Right ventricle myocardium inferior (tissue), 1 donor: ENCODE data around the gene SURF4. TPM values are rescaled to one million over a fixed set of nuclear protein-coding genes. Genes with fewer than 3 reads are reported as not detected.
"Not testable (repeated sequence)": the region's sequence is repeated elsewhere in the genome, so short reads cannot be mapped to it uniquely, and the experiment has no call there.

Experiments
- ATAC-seq: fragments of 200-7000 bp; cut with Tn5 transposase; one replicate; pipeline ENCODE4 v1.9.1; 2020; ENCODE audit warnings: mild to moderate bottlenecking, moderate library complexity
- DNase-seq: peaks from one replicate; pipeline ENCODE4 v3.0.0; 2021; ENCODE audit errors: missing footprints
- intact Hi-C: fragments of 100-400 bp; cut with DNase I; formaldehyde crosslinking; loops from one replicate; pipeline ENCODE4 v1.11.0; 2022
- total RNA-seq: library from RNA; stranded (reverse); fragmentation: NEBNext Ultra II Directional; extraction: Animal tissue kit (Norgen Biotek cat#: 25700); gene quantifications from one replicate; pipeline ENCODE4 v1.2.1, GENCODE V29; 2021
- donor health status: DM: no; HTN: yes; CAD: no; lungs with severe emphysema.

The SURF4 gene
- total RNA-seq, 1 donor from 2014 or later = 68.4 TPM

DNA sequence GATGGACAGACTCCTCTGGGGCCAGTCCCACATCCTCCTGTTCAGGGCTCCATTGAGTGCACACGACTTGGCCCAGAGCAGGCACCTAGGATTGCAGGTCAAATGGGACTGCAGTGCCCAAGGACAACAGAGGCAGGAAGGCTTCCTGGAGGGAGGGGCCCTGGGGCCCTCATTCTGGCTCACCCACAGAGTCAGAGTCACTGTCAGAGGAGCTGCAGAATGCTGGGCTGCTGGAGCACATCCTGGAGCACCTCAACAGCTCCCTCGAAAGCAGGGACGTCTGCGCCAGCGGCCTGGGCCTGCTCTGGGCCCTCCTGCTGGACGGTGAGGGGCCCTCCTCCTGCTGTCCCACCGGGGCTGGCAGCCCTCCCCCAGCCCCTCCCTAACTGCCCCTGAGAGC, 26.8 kb upstream of the SURF4 start:
- intact Hi-C loops = no loop called here

DNA sequence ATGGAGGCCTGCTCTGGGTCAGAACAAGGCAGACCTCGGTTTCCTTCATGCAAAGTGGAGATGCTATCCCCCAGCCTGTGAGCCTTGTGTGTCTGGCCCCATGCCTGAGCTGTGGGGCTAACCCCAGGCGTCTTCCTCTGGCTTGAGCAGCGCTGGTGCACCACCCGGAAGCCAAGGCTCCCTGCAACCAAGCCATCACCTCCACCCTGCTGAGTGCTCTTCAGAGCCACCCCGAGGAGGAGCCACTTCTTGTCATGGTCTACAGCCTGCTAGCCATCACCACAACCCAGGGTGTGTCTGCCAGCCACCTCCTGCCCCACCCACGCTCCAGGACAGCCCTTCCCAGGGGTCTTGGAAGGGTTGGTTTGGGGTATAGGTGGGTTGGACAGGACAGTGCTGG, 25.7 kb upstream of the SURF4 start:
- ATAC-seq (no peak), DNase-seq (no peak)
- intact Hi-C loops = no loop called here

More for the DNA sequence above, 26.8 kb upstream of the SURF4 start:
- DNase-seq = no peak
- ATAC-seq = no peak

DNA sequence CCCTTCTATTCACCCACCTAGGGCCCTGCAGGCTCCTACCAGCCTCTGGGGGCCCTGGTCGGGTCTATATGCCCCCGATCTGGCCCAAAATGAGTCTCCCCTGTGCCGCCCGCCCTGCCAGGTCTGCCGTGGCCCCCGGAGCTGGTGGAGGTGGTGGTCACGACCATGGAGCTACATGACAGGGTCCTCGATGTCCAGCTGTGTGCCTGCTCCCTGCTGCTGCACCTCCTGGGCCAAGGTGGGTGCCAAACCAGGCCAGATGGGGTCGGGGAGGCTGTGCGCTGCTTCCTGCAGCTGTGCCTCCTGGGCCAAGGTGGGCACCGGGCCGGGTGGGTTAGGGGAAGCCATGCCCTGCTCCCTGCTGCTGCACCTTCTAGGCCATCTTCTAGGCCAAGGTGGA, 24.4 kb upstream of the SURF4 start:
- intact Hi-C loops = no loop called here
- ATAC-seq (no peak), DNase-seq (no peak)

DNA sequence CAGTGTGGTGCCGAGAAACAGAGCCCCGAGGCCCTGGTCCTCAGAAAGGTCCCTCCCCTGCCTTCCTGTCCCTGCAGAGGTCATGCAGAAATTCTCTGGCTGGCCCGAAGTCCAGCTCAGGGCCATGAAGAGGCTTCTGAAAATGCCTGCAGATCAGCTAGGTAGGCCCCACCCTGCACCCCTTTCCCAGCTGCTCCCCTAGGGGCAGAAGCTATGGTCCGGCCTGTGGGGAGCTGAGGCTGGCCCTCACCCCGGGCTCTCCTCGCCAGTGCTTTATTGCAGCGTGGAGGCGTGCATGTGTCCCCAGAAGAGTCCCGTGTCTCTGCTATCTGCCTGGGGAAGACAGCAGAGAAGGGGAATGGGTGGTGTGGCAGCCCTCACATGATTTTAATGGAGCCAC, 22.0 kb upstream of the SURF4 start:
- ATAC-seq (no peak), DNase-seq (no peak)
- intact Hi-C loops = no loop called here

DNA sequence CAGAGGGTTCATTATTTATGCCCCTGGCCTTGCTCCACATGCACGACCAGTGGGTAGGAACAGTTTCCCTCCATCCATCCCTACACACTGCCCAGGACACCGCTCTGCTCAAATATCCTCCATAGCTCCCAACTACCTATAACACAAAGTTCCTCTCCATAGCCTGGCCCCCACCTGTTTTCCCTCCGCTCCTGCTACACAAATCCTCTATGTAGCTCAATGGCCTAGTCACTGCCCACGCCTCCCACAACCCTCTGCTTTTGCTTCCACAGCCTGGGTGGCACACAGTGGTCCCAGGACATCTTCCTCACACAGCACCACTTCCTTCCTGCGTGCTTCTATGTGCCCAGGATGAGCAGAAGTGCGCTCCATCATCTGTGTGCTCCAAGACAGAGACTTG, 21.5 kb upstream of the SURF4 start:
- ATAC-seq (no peak), DNase-seq (no peak)
- intact Hi-C loops = no loop called here

DNA sequence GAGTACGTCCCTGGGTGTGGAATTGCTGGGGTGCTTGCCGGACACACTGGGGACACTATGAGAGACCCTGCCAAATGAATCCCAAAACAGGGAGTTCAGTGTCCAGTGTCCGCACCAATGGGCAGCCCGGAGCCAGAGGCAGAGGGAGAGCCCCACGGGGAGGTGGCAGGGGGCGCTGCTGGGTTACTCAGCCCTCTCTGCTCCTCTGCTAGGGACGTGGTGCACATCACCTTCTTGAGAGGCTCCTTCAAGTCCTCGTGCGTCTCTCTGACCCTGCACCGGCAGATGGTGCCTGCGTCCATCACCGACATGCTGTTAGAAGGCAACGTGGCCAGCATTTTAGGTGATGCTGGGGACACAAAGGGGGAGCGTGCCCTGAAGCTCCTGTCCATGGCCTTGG, 21.1 kb upstream of the SURF4 start:
- ATAC-seq (no peak), DNase-seq (no peak)
- intact Hi-C loops = no loop called here

DNA sequence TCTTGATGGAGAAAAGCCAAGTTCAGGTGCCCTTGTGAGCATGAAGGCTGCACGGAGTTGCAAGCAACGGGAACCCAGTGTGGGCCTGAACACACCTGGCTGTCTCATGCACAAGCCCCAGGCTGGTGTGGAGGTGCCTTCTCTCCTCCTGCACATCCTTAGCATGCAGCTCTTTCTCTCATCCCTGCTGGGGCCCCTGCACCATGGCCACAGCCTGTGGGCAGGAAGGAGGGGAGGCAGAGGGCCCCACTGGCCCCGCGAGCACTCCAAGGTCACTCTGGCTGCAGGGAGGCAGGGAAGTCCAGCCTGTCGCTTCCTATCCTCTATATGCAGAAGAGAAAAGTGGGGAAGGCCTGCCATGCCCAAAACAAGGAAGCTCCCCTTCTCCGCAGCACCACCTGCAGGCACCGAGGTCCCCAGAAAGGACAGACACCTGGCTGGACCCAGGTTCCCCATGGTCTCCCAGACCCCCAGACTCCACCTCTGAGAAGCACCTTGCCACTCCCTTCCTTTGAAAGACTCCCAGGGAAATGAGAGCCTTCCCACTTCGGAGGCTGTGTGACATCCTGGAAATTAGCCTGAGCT, 18.9 kb upstream of the SURF4 start:
- DNase-seq (no peak), ATAC-seq (no peak)
- intact Hi-C loops = no loop called here

DNA sequence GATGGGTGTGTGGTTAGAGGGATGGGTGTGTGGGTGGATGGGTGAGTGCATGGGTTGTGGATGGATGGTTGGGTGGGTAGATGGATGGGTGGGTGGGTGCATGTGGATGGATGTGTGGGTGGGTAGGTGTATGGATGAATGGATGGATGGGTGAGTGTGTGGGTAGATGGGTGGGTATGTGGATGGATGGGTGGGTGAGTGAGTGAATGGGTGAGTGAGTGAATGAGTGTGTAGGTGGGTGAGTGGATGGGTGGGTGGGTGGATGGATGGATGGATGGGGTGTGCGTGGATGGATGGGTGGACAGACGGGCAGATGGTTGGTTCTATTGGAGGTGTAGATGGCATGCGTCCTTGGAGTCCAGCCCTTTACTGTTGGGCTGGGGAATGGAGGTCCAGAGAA, 17.5 kb upstream of the SURF4 start:
- DNase-seq = no peak
- ATAC-seq = no peak
- intact Hi-C loops = no loop called here

DNA sequence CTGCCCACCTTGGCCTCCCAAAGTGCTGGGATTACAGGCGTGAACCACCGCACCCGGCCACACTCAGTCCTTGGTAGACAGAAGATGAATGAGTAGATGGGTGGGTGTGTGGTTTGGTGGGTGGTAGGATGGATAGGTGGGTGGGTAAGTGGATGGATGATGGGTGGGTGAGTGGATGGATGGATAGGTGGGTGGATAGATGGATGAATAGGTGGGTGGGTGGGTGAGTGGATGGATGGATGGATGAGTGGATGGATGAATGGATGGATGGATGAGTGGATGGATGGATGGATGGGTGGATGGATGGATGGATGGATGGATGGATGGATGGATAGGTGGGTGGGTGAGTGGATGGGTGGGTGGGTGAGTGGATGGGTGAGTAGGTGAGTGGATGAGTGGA, 16.4 kb upstream of the SURF4 start:
- ATAC-seq, DNase-seq, intact Hi-C loops: not testable (repeated sequence)

DNA sequence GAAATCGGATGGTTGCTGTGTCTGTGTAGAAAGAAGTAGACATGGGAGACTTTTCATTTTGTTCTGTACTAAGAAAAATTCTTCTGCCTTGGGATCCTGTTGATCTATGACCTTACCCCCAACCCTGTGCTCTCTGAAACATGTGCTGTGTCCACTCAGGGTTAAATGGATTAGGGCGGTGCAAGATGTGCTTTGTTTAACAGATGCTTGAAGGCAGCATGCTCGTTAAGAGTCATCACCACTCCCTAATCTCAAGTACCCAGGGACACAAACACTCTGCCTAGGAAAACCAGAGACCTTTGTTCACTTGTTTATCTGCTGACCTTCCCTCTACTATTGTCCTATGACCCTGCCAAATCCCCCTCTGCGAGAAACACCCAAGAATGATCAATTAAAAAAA, 15.6 kb upstream of the SURF4 start:
- intact Hi-C loops, ATAC-seq, DNase-seq: not testable (repeated sequence)

DNA sequence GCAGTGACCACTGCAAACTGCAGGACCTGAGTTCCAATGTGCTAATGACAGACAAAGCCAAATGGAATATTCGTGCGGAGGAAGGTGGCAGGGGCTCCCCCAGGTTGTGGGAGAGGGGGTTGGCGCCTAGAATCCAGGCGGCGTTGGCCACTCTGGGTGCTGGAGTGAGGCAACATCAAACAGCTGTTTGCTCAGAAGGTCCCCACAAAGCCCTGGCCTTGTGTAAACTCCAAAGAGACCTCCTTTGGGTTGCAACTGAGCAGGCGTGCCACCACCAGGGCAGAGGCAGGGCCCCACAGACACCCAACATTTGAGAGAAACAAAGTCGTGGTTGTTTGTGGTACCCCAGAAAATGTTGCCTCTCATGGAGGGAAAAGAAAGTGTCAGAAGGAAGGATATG, 14.9 kb upstream of the SURF4 start:
- ATAC-seq (no peak), DNase-seq (no peak)
- intact Hi-C loops = no loop called here

DNA sequence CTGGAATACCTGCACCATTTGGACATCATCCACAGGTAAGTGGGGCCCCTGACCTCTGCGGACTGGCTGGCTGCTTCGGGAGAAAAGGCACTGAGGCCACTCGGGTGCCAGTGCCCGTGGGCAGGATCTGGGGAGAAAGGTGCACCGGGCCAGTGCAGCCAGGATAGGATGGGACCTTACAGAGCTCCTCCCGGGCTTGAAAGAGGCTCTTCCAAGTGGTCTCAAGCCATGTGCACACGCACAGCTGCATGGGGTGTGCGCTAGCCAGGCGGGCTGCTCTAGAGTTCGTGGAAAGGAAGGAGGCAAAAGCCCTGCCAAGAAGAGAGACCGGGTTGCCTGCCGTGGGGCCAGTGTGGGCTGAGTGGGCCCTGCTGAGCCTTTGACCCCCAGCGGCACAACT, 13.7 kb upstream of the SURF4 start:
- no peak for DNase-seq
- intact Hi-C loops = no loop called here
- ATAC-seq = no peak

DNA sequence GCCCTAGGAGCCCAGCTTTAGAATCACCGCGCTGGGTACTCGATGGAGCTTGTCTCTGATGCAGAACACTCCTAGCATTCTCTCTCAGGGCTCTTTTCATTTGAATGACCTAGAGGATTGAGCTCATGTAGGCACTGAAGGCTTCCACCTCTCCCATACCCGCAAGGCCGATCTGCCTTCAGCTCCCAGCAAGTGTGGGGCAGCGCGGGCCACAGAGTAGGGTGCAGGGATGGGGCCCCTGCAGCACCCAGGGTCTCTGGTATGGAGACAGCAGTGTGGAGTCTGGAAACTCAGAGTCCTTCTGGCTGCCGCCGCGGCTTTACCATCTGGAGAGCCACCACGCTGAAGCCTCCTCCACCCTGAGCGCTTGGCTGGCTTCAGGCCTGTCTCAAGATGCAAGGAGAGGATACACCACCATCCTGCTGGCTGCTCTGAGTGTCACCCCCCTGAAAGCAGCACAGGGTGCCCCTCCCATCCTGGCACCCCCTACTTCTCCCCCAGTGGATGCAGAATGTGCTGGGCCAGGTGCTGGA, 13.2 kb upstream of the SURF4 start:
- intact Hi-C loops = no loop called here
- ATAC-seq = no peak
- DNase-seq = no peak

DNA sequence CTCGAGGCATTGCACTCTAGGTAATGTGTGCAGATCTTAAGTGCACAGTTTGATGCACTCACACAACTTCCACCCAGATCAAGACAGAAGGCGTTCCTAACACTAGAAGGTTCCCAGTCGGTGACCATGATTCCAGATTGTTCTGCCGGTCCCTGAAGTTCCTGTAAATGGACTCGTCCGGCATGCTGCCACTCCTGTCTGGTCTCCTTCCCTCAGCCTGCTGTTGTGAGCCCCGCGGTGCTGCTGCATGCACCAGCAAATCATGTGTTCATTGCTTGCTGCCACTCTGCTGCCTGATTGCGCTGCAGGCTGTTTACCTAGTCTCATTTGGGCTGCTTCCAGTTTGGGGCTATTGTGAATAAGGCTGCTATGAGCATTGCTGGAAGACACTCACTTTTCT, 11.8 kb upstream of the SURF4 start:
- DNase-seq = no peak
- ATAC-seq = no peak
- intact Hi-C loops = no loop called here

DNA sequence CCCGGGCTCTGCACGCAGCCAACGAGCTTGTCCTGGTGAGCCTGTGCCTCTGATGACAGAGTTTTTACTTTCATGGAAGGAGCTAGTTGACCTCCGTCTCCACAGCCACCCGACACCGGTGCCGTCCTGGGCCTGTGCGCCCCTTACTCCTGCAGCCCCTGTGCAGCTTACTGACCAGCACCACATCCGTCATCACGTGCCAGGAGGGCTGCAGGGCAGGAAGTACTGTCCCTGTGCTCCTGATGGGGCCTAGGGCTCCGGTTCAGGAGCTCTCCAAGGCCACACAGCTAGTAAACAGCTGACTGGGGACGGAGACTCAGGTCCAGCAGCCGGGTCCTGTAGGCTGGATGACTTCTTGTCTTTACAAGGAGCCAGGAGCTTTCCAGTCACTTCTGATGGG, 10.5 kb upstream of the SURF4 start:
- DNase-seq (no peak), ATAC-seq (no peak)
- intact Hi-C loops = no loop called here

DNA sequence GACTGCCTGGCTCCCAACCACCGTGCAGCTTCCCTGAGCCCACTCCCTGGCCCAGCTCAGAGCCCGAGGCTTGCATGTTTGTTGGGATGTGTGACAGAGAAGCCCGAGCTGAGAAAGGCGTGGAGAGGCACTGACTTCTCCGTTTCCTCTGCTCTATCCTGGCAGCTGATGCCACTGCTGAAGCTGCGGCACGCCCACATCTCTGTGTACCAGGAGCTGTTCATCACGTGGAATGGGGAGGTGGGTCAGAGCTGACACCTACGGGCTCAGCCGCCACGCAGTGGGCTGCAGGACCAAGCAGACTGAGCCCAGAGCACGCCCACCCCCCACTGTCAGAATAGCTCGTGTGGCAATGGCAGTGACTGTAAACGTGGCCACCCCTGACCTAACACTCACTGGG, 9.6 kb upstream of the SURF4 start:
- ATAC-seq = no peak
- DNase-seq = no peak
- intact Hi-C loops = no loop called here

DNA sequence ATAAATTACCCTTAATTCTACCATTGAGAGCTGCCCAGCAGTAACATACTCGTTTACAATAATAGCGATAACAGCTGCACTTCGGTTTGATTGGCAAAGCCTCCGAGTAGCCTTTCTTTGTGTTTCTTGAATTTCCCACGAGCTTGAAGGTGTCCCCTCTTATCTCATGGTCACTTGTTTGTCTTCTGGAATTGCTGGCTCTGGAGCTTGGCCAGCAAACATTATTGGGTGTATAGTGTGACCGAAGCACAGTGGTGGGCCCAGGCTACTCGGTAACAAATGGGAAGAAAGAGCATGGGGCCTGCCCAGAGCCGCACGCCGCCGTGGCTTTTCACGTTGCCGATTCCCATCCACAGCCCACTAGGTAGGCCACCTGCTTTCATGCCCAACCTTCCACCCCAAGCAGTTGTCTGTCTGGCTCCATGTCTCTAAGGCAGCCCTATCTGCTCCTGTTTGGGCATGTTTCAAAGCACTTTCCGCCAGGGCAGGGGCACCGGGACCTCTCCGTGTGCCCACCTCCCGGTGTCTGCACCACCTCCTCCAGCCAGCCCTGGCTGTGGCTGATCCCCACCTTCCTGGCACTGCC, 9.0 kb upstream of the SURF4 start:
- DNase-seq (no peak), ATAC-seq (no peak)
- intact Hi-C loops = no loop called here

DNA sequence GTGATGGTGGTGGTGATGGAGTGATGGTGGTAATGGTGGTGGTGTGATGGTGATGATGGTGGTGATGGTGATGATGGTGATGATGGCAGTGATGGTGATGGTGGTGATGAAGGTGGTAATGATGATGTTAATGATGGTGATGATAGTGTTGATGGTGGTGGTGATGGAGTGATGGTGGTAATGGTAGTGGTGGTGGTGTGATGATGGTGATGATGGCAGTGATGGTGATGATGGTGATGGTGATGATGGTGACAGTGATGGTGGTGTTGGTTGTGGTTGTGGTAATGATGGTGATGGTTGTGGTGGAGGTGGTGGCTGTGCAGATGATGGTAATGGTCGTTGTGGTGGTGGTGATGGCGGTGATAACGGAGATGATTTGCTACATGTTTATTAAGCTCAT, 7.6 kb upstream of the SURF4 start:
- DNase-seq (no peak), ATAC-seq (no peak)
- intact Hi-C loops = no loop called here

DNA sequence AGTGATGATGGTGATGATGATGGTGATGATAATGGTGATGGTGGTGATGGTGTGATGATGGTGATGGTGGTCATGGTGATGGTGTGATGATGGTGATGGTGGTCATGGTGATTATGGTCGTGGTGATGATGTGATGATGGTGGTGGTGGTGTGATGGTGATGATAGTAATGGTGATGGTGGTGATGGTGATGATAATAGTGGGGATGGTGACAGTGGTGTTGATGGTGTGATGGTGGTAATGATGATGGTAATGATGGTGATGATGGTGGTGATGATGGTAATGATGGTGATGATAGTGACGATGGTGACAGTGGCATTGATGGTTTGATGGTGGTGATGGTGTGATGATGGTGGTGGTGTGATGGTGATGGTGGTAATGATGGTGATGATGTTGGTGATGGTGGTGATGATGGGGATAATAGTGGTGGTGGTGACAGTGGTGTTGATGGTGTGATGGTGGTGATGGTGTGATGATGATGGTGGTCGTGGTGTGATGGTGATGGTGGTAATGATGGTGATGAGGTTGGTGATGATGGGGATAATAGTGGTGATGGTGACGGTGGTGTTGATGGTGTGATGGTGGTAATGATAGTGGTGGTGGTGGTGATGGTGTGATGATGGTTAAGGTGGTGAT, 6.8 kb upstream of the SURF4 start:
- ATAC-seq (no peak), DNase-seq (no peak)
- intact Hi-C loops = no loop called here

DNA sequence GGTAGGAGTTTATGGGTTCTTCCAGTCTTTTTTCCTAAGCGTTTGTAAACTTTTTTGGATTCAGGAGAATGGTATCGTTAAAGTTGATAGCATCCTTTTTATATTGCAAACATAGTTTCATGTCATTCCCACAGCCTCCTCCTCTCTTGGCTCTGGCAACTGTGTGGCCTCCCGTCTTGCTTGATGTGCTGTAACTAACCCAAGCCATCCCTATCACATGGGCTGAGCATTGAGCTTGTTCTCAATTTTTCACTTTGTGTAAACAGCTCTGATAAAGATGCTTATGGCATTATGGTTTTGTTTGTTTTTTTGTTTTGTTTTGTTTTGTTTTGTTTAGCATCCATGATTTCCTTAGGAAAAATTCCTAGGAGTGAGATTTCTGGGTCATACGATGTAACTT, 4.9 kb upstream of the SURF4 start:
- DNase-seq (no peak), ATAC-seq (no peak)
- intact Hi-C loops = no loop called here
